Activated CD4-positive, alpha-beta T cell treated with anti-CD3 and anti-CD28 coated beads for 24 hours (primary cell): ENCODE measurements around the gene WSB2.

Experiments used
- DNase-seq, 2 donors: peaks; one replicate each; pipeline ENCODE4 v3.0.0-alpha.2; 2020; ENCODE audit warnings: low read depth in 2 of 2

The WSB2 gene

GRCh38 chr12:117994551-117995438 is 66.2 kb downstream of the WSB2 start:
- DNase-seq: no peak

GRCh38 chr12:117986705-117987469 is 74.1 kb downstream of the WSB2 start:
- DNase-seq: no peak

- no peak for DNase-seq
Measured at GRCh38 chr12:117985182-117985581, 75.8 kb downstream of the WSB2 start.
